B cell (primary cell): Measurements from ENCODE around the gene RPTOR.

Experiments used
- EZH2 ChIP-seq: IDR thresholded peaks from 2 replicates; pipeline ENCODE4 v1.6.1; 2012; ENCODE audit warnings: borderline replicate concordance, low read depth, mild to moderate bottlenecking, moderate library complexity, low read length; ENCODE audit not compliant: insufficient read depth, poor library complexity, severe bottlenecking
- TF ChIP-seq, protein P1 (sequence below): fragments of 200-600 bp; IDR thresholded peaks from one replicate; pipeline ENCODE4 v1.8.0; 2022; ENCODE audit warnings: antibody characterized with exemption, mild to moderate bottlenecking

DNA sequence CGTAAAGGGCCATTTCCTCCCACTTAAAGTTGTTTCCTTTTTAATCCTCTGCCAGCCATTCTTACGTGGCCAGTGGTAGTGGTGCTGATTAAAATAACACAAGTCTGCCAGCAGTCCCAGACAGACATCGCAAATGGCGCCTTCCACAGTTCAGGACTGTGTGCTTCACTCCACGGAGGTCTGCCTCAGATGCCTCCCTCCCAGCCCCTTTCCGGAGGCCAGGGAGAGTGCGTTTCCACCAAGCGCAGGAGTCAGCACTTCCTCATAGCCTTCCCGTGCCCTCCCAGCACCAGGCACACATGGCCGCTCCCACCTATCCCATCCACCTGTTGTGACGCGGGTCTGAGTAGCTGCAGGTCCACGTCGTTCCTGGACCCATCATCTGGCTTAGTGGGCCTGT, 205.6 kb downstream of the RPTOR start:
- TF ChIP-seq, protein P1, sequence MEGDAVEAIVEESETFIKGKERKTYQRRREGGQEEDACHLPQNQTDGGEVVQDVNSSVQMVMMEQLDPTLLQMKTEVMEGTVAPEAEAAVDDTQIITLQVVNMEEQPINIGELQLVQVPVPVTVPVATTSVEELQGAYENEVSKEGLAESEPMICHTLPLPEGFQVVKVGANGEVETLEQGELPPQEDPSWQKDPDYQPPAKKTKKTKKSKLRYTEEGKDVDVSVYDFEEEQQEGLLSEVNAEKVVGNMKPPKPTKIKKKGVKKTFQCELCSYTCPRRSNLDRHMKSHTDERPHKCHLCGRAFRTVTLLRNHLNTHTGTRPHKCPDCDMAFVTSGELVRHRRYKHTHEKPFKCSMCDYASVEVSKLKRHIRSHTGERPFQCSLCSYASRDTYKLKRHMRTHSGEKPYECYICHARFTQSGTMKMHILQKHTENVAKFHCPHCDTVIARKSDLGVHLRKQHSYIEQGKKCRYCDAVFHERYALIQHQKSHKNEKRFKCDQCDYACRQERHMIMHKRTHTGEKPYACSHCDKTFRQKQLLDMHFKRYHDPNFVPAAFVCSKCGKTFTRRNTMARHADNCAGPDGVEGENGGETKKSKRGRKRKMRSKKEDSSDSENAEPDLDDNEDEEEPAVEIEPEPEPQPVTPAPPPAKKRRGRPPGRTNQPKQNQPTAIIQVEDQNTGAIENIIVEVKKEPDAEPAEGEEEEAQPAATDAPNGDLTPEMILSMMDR, result no peak
- TF ChIP-seq EZH2, result no peak
